C4-2B (cell line): Measurements from ENCODE around the gene VEPH1.

Experiments
- ZFX ChIP-seq: fragments of 450-650 bp; IDR thresholded peaks from 2 replicates; pipeline ENCODE4 v1.6.1; 2017
- TF ChIP-seq, protein P1 (sequence below): fragments of 450-650 bp; conservative IDR thresholded peaks from 2 replicates; pipeline ENCODE4 v1.5.1; 2017; ENCODE audit warnings: mild to moderate bottlenecking

DNA sequence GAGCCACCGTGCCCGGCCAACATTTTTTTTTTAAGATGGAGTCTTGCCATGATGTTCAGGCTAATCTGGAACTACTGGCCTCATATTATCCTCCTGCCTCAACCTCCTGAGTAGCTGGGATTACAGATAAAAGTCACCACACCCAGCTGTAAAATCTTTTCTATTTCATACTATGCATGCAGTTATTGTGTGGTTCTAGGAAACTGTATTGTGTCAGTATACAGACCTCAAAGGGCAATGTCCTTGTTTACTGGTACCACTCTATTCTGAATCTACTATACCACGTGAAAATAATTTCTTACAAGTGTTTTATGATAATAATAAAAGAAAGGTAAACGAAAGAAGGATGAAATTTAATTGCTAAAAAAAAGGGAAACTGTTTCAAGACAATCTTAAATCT lies 190.0 kb downstream of the VEPH1 start:
- TF ChIP-seq, protein P1, sequence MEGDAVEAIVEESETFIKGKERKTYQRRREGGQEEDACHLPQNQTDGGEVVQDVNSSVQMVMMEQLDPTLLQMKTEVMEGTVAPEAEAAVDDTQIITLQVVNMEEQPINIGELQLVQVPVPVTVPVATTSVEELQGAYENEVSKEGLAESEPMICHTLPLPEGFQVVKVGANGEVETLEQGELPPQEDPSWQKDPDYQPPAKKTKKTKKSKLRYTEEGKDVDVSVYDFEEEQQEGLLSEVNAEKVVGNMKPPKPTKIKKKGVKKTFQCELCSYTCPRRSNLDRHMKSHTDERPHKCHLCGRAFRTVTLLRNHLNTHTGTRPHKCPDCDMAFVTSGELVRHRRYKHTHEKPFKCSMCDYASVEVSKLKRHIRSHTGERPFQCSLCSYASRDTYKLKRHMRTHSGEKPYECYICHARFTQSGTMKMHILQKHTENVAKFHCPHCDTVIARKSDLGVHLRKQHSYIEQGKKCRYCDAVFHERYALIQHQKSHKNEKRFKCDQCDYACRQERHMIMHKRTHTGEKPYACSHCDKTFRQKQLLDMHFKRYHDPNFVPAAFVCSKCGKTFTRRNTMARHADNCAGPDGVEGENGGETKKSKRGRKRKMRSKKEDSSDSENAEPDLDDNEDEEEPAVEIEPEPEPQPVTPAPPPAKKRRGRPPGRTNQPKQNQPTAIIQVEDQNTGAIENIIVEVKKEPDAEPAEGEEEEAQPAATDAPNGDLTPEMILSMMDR = no peak
- TF ChIP-seq ZFX = no peak
